A549 (cell line): ENCODE data around the gene TTC21A.

Experiments used
- EP300 ChIP-seq, 2 experiments: fragments of >200 bp; sonication (Bioruptor Twin); formaldehyde crosslinking; IDR thresholded peaks; 2 replicates in 1 of 2; 3 replicates in 1 of 2; pipeline ENCODE4 v1.6.1; 2016 to 2017
- JUNB ChIP-seq: fragments of >200 bp; sonication (Bioruptor Twin); formaldehyde crosslinking; IDR thresholded peaks from 2 replicates; pipeline ENCODE4 v1.6.1; 2016
- PBX3 ChIP-seq: IDR thresholded peaks from 2 replicates; pipeline ENCODE4 v1.6.1; 2012
- RAD21 ChIP-seq, 2 experiments: fragments of >200 bp in 1 of 2; sonication (Bioruptor Twin) in 1 of 2; formaldehyde crosslinking in 1 of 2; IDR thresholded peaks in 1 of 2; conservative IDR thresholded peaks in 1 of 2; 2 replicates in 1 of 2; 3 replicates in 1 of 2; pipeline ENCODE4 v1.6.1; 2012 to 2018; ENCODE audit warnings: inconsistent platforms in 1 of 2
- SMC3 ChIP-seq: fragments of >200 bp; sonication (Bioruptor Twin); formaldehyde crosslinking; IDR thresholded peaks from 3 replicates; pipeline ENCODE4 v1.6.1; 2018; ENCODE audit warnings: inconsistent platforms
- TF ChIP-seq, protein P1 (sequence below): fragments of >200 bp; sonication (Bioruptor Twin); formaldehyde crosslinking; IDR thresholded peaks from 3 replicates; pipeline ENCODE4 v1.5.1; 2016

- TF ChIP-seq, protein P1, sequence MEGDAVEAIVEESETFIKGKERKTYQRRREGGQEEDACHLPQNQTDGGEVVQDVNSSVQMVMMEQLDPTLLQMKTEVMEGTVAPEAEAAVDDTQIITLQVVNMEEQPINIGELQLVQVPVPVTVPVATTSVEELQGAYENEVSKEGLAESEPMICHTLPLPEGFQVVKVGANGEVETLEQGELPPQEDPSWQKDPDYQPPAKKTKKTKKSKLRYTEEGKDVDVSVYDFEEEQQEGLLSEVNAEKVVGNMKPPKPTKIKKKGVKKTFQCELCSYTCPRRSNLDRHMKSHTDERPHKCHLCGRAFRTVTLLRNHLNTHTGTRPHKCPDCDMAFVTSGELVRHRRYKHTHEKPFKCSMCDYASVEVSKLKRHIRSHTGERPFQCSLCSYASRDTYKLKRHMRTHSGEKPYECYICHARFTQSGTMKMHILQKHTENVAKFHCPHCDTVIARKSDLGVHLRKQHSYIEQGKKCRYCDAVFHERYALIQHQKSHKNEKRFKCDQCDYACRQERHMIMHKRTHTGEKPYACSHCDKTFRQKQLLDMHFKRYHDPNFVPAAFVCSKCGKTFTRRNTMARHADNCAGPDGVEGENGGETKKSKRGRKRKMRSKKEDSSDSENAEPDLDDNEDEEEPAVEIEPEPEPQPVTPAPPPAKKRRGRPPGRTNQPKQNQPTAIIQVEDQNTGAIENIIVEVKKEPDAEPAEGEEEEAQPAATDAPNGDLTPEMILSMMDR, result no peak
- TF ChIP-seq EP300 (IDR thresholded peaks at IDR 0.05) (no peak), JUNB (no peak), RAD21 (conservative IDR thresholded peaks at IDR 0.05 in 1 of 2, IDR thresholded peaks at IDR 0.05 in 1 of 2) (no peak), PBX3 (no peak), SMC3 (no peak)
These were observed 4.6 kb downstream of the TTC21A start for GRCh38 chr3:39112113-39112512.
